Cerebellar nuclear complex (tissue), 1 donor: ENCODE data around the gene KCNQ5.

Experiments used
- DNase-seq, 2 experiments: peaks; one replicate each; lab custom pipeline; 2025; lab: John Stamatoyannopoulos, UW

The KCNQ5 gene

GRCh38 chr6:72798196-72798595 is 176.3 kb downstream of the KCNQ5 start:
- DNase-seq, result no peak

GRCh38 chr6:72809746-72810379 is 188.0 kb downstream of the KCNQ5 start:
- no peak for DNase-seq

- no peak for DNase-seq
These were observed 188.9 kb downstream of the KCNQ5 start for GRCh38 chr6:72810571-72811280.

GRCh38 chr6:72811971-72812421 is 190.1 kb downstream of the KCNQ5 start:
- no peak for DNase-seq

GRCh38 chr6:72813807-72814596 is 192.1 kb downstream of the KCNQ5 start:
- no peak for DNase-seq

DNA sequence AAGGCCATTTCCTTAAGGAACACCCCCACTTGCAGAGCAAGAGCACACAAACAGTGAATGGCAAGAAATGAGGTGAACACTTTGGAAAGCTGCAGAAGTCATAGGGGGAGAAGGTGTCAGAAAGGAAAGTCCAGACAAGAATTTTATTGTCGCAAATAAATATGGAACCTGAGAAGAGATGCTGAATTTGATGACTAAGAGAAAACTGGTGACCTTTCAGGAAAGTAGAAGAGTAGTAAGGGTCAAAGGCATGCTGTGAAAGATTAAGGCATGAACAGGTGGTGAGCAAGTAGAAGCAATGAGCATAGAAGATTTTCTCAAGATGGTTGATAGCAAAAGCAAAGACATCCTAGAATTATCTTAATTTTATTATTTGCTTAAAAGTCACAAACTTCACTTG is 194.2 kb downstream of the KCNQ5 start:
- DNase-seq, result no peak

- DNase-seq, result no peak
These were observed 195.3 kb downstream of the KCNQ5 start for GRCh38 chr6:72817208-72817607.

GRCh38 chr6:72819609-72820008 is 197.7 kb downstream of the KCNQ5 start:
- no peak for DNase-seq

DNA sequence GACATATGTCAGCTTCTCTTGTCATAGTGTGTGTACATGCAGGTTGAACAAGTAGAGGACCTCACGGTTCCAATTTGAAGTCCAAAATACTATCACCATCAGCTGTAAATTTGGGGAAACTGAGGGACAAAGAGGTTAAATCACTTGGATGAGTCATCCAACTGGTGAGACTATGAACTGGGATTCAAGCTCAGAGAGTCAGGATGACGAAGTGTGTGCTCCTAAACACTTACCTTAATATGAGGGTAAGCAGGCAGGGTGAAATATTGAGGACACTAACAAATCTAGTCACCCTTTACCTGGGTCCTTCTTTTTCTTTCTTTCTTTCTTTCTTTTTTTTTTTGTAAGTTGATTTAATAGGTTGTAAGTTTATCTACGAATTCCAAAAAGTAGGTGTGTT is 198.3 kb downstream of the KCNQ5 start:
- no peak for DNase-seq

- no peak for DNase-seq
These were observed 199.0 kb downstream of the KCNQ5 start for GRCh38 chr6:72820906-72821305.

- DNase-seq, result no peak
These were observed 200.2 kb downstream of the KCNQ5 start for GRCh38 chr6:72822023-72822422.

- no peak for DNase-seq
These were observed 200.8 kb downstream of the KCNQ5 start for GRCh38 chr6:72822691-72823090.

DNA sequence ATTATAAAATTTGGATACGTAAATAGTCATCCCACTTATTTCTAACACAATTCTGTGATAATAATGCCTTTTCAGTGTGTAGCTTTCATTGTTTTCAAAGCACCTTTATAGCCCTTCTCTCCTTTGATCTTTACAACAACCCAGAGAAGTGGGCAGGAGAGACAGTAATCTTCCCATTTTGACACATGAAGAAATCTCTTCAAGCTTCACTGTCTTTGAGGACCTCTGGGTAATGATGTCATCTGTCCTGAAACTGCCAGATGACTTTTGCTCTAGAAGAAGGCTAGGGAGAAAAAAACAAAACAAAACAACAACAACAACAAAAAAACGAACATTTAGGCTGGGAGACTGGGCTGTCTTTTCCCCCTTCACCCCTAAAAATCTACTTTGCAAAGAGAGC is 203.0 kb downstream of the KCNQ5 start:
- DNase-seq, result no peak

DNA sequence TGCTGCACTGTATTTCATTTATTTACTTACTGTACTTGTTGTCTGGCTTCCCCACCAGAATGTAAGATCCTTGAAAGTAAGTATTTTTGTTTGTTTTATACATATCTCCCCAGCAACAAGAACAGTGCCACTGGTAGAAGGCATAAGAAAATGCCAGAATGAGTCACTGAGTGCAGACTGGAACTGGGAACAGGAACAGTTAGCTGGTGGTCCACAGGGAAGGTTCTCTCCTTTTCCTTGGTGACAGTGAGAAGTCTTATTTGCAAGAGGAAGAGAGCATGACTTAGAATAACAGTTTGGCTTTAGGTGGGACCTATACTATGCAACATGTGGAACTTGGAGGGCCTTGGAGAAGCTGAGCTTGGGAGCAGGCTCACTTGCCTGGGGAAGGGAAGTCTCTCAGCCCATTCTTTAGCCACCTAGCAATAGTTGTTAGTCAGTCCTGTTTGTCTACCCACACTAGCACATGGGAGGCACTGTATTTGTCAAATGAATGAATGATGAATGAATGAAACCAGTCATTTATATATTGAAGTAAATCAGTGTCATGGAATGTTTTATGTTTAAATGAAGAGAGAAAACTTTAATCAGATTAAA is 203.5 kb downstream of the KCNQ5 start:
- no peak for DNase-seq

DNA sequence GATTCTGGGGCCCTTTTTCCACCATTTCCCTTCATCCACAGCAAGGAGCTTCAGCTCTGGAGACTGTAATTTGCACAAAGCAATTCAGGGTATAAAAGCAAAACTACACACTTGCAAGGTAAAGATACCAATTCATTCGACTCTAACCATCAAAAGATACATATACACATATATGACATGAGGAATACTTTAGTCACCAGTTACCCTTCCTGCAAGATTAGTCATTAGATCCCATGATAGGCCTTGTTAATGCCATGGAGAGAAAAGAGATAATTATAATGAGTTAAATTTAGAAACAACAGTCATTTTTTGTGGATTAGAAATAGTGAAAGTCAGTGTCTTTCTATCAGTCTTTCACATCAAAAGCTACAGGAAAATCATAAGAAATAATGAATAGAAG is 204.2 kb downstream of the KCNQ5 start:
- no peak for DNase-seq

DNA sequence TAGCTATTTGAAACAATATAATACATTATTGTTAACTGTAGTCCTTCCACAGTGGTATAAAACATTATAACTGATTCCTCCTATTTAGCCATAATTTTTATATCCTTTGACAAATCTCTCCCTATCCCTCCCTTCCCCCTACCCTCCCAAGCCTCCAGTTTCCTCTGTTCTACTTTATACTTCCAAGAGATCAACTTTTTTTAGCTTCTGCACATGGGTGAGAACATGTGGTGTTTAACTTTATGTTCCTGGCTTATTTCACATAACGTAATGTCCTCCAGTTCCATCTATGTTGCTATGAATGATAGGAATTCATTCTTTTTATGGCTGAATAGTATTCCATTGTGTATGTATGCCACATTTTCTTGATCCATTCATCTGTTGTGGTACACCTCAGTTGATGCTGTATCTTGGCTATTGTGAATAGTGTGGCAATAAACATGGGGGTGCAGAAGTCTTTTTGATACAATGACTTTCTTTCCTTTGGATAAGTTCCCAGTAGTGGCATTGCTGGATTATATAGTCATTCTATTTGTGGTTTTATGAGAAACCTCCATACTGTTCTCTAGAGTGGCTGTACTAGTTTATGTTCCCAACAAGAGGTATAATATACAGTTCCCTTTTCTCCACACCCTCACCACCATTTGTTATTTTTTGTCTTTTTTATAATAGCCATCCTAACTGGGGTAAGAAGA is 205.0 kb downstream of the KCNQ5 start:
- DNase-seq, result no peak

GRCh38 chr6:72828904-72829303 is 207.0 kb downstream of the KCNQ5 start:
- DNase-seq, result no peak

- no peak for DNase-seq
These were observed 210.4 kb downstream of the KCNQ5 start for GRCh38 chr6:72832271-72832670.

GRCh38 chr6:72835749-72836148 is 213.9 kb downstream of the KCNQ5 start:
- no peak for DNase-seq

DNA sequence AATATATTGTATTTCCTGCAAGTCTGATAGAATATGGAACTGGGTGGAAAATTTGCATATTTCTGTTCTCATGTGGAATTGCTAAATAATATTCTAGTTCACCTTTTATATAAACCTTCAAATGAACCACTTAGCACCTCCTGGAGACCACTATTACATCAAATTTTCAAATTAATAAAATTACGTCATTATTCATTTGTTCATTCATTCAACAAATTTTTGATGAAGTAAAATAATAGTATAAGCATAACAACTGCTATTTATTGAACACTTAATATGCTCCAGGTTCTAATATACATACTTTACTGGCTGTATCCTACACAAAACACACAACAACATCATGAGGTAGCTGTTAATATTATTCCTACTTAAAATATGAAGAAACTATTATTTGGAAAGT is 215.1 kb downstream of the KCNQ5 start:
- no peak for DNase-seq

DNA sequence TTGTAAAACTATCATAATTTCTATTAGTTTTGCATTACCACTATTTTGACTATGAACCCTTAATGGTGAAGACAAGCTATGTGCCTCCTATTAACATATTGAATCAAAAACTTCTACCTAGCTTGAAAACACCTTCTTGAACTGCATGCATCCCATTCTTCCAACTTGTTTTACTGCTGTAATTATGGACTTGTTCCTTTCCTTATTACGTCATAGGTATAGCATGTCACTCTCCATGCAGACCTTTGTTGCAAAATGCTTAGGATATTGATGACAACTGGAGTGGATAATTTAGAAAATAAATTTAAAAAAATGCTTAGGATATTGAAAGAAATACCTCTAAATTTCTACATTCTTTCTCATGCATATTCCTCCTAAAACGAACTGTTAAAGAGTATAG is 219.3 kb downstream of the KCNQ5 start:
- DNase-seq, result no peak

GRCh38 chr6:72842140-72842539 is 220.3 kb downstream of the KCNQ5 start:
- no peak for DNase-seq
